Measurements from ENCODE around the gene OGG1. TPM values are rescaled to one million over a fixed set of nuclear protein-coding genes. Genes with fewer than 3 reads are reported as not detected.

Gene OGG1
- total RNA-seq, 1 donor from 2014 or later: 18.6 TPM

- no peak for DNase-seq (ENCODE audit: low read depth, low spot score)
These were observed 35.2 kb downstream of the OGG1 start for GRCh38 chr3:9784965-9785364.

DNA sequence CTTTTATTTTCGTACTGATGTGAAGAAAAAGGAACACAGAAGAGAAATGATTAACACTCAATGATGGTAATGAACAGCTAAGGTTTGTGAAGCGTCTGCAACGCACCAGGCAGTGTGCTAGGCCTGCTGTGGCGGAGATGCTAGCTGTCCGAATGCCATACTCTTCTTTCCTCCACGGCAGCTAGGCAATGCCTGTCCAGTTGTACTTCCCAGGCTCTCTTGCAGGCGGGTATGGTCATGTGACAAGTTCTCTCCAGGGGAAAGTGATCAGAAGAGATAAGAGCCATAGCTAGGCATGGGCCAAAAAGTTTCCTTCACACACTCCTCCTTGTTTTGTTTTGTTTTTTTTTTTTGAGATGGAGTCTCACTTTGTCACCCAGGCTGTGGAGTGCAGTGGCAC lies 35.9 kb downstream of the OGG1 start:
- no peak for DNase-seq (ENCODE audit: low read depth, low spot score)

- no peak for DNase-seq (ENCODE audit: low read depth, low spot score)
These were observed 36.5 kb downstream of the OGG1 start for GRCh38 chr3:9786209-9786739.

DNA sequence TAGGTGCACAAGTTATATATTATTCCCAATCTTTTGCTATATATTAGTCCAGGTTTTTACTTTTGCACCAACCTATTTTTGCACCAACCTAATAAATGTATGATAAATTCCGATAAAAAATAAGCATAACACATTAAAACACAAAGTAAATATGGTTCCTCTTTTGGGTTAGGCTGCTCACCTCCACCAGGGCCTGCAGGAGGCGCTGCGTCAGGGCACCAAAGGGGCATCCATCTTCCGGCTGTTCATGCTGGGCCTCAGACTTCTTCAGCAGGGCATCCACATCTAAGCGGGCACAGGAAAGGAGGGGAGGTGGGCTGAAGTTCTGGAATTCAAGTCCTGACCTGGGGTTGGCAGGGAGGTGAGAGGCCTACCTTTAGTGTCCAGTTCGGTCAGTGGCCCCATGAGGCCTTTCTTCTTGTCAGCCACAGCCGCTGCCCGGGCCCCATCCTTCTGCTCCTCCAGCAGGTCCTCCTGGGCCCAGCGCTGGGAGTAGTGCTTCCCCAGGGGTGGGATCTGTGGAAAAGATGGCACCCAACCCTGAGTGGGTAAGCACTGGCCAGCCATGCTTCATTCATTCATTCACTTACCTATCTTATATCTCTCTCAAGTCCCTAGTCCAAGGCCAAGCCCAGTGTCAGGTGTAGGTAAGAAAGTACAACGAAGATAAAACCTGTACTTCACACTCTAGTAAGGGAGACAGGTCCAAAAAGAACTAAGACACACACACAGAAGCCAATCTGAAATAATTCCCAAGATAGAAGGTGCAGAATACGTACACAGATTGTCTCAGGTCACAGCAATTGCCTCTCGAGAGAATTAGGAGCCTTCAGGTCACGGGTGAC lies 37.3 kb downstream of the OGG1 start:
- DNase-seq (ENCODE audit: low read depth, low spot score): no peak

DNA sequence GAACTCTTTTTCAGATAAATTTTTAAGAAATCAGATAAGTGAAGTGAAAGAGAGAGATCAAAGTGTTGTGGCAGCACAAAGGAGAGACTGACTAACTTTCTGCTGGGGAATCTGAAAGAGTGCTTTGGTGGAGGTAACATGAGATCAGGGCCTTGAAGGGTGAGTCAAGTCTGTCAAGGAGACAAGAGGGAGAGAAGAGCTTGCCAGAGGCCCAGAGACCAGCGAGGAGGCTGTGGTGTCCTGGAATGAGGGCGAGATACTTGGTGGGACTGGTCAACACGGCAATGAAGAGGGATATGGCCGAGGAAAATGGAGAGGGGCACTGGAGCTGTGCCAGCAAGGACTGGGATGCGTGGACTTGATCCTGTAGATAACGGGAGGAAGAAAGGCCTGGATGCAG lies 38.0 kb downstream of the OGG1 start:
- no peak for DNase-seq (ENCODE audit: low read depth, low spot score)

DNA sequence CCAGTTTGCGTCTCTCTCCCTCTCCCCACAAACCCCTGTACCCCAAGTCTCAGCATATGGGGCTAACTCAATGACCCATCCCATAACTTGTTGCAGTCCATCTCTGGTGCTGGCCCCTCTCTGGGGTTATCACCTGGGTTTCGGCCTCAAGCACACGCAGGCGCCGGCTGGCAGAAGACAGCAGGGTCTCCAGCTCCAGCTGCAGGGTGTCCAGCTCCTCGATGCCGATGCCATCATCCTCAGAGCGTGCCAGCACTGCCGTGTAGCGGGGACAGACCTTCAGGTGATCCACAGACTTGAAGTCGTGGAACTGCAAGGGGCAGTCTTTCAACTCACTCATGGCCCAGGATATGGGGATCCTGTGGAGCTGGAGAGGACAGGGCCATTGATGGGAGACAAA lies 41.4 kb downstream of the OGG1 start:
- no peak for DNase-seq (ENCODE audit: low read depth, low spot score)

- no peak for DNase-seq (ENCODE audit: low read depth, low spot score)
These were observed 42.1 kb downstream of the OGG1 start for GRCh38 chr3:9791790-9792404.

DNA sequence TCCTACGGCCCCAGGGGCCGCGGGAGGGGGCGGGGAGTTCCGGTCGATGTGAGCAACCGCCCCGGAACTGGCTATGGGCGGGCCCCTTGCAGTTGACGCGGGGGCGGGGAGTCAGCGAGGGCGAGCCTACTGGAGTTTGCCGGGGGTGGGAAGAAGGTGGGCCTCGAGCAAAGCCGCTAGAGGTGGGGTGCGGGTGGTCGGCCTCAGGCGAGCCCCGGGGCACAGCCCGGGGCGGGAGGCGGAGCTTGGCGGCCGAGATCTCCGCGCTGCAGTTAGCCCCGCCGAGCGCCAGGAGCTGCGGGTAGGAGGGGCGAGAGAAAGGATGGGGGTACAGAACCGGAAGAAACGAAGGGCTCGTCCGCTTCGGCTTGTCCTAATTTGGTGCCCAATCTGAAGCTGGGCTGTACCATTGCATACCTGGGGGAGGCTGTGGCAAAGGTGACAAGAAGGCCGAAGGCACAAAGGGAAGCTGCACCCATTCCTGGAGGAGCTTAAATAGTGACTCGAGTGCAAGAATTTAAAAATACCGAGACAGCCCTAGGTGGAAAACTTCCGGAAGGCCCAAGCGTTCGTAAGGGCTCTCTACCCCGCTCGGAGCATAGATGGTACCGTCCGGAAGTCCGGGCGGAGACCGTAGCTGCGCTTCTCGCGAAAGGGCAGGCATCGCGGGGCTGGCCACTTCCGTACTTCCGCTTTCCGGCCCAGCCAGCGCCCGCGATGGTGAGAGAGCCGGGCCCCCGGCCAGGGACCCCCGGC lies 42.8 kb downstream of the OGG1 start, which contains the start of the genes ARPC4 and TADA3:
Gene ARPC4 (plus strand): TSS at position 678 of the 756 bp plus-strand sequence. CDS start 40 bp downstream, at position 718.
Gene TADA3 (minus strand): TSS at position 69 of the 756 bp plus-strand sequence. CDS start 1,007 bp downstream, outside the sequence.
- DNase-seq (ENCODE audit: low read depth, low spot score): peak; percentile 85

DNA sequence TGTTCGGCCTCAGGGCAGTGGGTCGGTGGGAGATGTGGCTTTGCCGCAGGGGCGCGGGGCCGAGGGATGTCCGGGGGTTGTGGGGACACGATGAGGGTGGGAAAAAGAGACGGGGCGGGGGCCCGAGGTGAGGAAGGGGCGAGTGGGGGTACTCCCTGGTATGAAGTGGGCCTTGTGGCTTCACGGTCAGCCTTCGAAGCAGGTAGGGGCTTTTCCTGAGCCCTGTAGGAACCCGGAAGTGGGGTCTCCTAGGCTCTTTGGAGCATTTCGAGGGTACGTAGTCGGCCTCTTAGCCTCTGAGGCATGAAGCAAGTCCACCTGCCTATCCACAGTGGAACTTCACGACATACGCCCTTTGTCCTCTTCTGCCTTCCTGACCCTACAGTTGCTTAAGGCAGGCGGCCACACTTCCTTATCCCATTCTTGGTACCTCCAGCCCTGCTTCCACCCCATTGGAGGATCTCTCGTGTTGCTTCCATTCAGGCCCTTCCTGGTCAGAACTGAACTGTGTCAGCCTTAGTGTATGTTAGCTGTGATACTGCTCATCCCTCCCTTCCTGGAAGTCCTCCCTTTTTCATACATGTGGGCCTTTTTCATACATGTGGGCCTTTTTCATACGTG lies 43.5 kb downstream of the OGG1 start:
- no peak for DNase-seq (ENCODE audit: low read depth, low spot score)

DNA sequence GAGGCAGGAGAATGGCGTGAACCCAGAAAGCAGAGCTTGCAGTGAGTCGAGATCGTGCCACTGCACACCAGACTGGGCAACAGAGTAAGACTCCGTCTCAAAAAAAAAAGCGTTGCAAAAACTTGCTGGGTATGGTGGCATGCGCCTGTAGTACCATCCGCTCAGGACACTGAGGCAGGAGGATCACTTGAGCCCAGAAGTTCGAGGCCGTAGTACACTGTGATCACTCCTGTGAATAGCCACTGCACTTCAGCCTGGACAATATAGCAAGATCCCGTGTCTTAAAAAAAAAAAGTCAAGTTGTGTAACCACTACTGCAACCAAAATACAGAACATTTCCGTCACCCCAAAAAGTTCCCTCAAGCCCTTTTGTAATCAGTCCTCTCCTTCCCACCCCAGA lies 44.6 kb downstream of the OGG1 start:
- no peak for DNase-seq (ENCODE audit: low read depth, low spot score)

GRCh38 chr3:9795207-9795606 lies 45.5 kb downstream of the OGG1 start:
- DNase-seq (ENCODE audit: low read depth, low spot score): no peak

- no peak for DNase-seq (ENCODE audit: low read depth, low spot score)
These were observed 47.6 kb downstream of the OGG1 start for GRCh38 chr3:9797196-9797945.

DNA sequence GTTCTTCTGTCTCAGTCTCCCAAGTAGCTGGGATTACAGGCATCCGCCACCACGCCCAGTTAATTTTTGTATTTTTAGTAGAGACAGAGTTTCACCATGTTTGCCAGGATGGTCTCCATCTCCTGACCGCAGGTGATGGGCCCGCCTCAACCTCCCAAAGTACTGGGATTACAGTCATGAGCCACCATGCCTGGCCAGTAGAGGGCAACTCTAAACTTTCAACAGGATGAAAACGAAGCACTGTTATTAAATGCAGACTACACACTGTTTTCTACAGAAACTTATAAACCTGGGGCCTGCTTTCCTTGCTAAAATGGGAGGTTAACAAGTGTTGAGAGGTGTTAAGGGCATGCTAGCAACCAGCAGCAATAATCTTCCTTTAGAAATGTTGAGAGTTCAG lies 50.8 kb downstream of the OGG1 start:
- no peak for DNase-seq (ENCODE audit: low read depth, low spot score)

GRCh38 chr3:9803494-9803893 lies 53.7 kb downstream of the OGG1 start:
- DNase-seq (ENCODE audit: low read depth, low spot score): no peak

GRCh38 chr3:9804996-9805395 lies 55.2 kb downstream of the OGG1 start:
- DNase-seq (ENCODE audit: low read depth, low spot score): no peak

DNA sequence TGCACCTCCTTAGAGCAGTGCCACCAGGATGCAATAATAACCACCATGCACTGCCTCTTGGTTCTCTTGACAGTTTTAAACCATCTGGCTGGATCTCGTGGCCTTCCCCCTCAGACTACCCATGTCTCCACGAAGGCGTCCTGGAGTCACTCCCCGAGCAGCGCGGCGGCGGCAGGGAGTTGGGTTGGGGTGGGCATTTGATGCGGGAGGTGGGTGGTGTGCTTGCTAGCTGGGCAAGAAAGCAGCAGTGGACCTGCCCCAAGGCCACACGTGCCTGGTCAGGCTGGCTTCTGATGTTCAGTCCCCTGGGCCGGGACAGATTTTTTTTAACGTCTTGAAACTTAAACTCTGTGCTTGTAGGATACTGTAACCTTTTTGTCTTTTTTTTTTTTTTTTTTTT lies 56.4 kb downstream of the OGG1 start:
- no peak for DNase-seq (ENCODE audit: low read depth, low spot score)

Measured in pulmonary artery endothelial cell (primary cell).